Measurements from ENCODE around the gene ANKS3.

GRCh38 chr16:4723071-4723767 lies 10.9 kb downstream of the ANKS3 start:
- TF ChIP-seq CTCF (optimal IDR thresholded peaks at IDR 0.05 in 1 of 3, IDR thresholded peaks at IDR 0.05 in 1 of 3, conservative IDR thresholded peaks at IDR 0.05 in 1 of 3; ENCODE audit: extremely low read depth in 1 of 3, insufficient read depth in 2 of 3, low read length in 3 of 3) (no peak), EZH2 (IDR thresholded peaks at IDR 0.05; ENCODE audit: low read length) (no peak)

All from keratinocyte (primary cell).